Trophoblast cell (in vitro differentiated cells and primary cell): ENCODE measurements around the gene PITRM1.

Experiments
- DNase-seq, 2 donors: peaks; one replicate each; pipeline ENCODE4 v3.0.0-alpha.2; 2016
- H2AFZ ChIP-seq: 2 replicates; pipeline ENCODE4 v1.6.1; 2013; ENCODE audit warnings: low read length, moderate library complexity, mild to moderate bottlenecking; ENCODE audit not compliant: insufficient read depth, poor library complexity
- H2AK5ac ChIP-seq: 2 replicates; pipeline ENCODE4 v1.6.1; 2013; ENCODE audit warnings: mild to moderate bottlenecking, low read length
- H2BK120ac ChIP-seq: 2 replicates; pipeline ENCODE4 v1.6.1; 2013; ENCODE audit warnings: low read length, mild to moderate bottlenecking, moderate library complexity; ENCODE audit not compliant: insufficient read depth, poor library complexity
- H2BK12ac ChIP-seq: 2 replicates; pipeline ENCODE4 v1.6.1; 2013; ENCODE audit warnings: mild to moderate bottlenecking, low read length, moderate library complexity
- H2BK5ac ChIP-seq: 2 replicates; pipeline ENCODE4 v1.6.1; 2013; ENCODE audit warnings: low read length, low read depth, moderate library complexity, mild to moderate bottlenecking; ENCODE audit not compliant: poor library complexity
- H3K14ac ChIP-seq: 2 replicates; pipeline ENCODE4 v1.6.1; 2013; ENCODE audit warnings: mild to moderate bottlenecking, low read length
- H3K18ac ChIP-seq: 2 replicates; pipeline ENCODE4 v1.6.1; 2013; ENCODE audit warnings: mild to moderate bottlenecking, low read length
- H3K23ac ChIP-seq: 2 replicates; pipeline ENCODE4 v1.6.1; 2013; ENCODE audit warnings: low read length
- H3K27ac ChIP-seq: 2 replicates; pipeline ENCODE4 v1.5.1; 2013; ENCODE audit warnings: low read depth, mild to moderate bottlenecking, inconsistent platforms, low read length, moderate library complexity
- H3K27me3 ChIP-seq: 2 replicates; pipeline ENCODE4 v1.6.1; 2013; ENCODE audit warnings: inconsistent platforms, mild to moderate bottlenecking, low read length, moderate library complexity; ENCODE audit not compliant: insufficient read depth
- H3K36me3 ChIP-seq, 2 experiments: 1 replicate in 1 of 2; 2 replicates in 1 of 2; pipeline ENCODE4 v1.6.1; 2013; ENCODE audit warnings: low read length in 2 of 2, mild to moderate bottlenecking in 2 of 2, moderate library complexity in 1 of 2; ENCODE audit not compliant: insufficient read depth in 2 of 2, control insufficient read depth in 1 of 2
- H3K4ac ChIP-seq: 2 replicates; pipeline ENCODE4 v1.6.1; 2013; ENCODE audit warnings: low read depth, mild to moderate bottlenecking, low read length, moderate library complexity
- H3K4me1 ChIP-seq, 2 experiments: 1 replicate in 1 of 2; 2 replicates in 1 of 2; pipeline ENCODE4 v1.6.1; 2013; ENCODE audit warnings: low read length in 2 of 2, mild to moderate bottlenecking in 2 of 2, moderate library complexity in 1 of 2; ENCODE audit not compliant: insufficient read depth in 2 of 2, control insufficient read depth in 1 of 2
- H3K4me2 ChIP-seq: 2 replicates; pipeline ENCODE4 v1.6.1; 2013; ENCODE audit warnings: inconsistent platforms, mild to moderate bottlenecking, low read length, moderate library complexity
- H3K4me3 ChIP-seq: 2 replicates; pipeline ENCODE4 v1.5.1; 2013; ENCODE audit warnings: mild to moderate bottlenecking, low read depth, low read length, inconsistent platforms
- H3K79me1 ChIP-seq: one replicate; pipeline ENCODE4 v1.6.1; 2013; ENCODE audit warnings: low read length
- H3K79me2 ChIP-seq: 2 replicates; pipeline ENCODE4 v1.6.1; 2013; ENCODE audit warnings: low read length, mild to moderate bottlenecking; ENCODE audit not compliant: control insufficient read depth, insufficient read depth, poor library complexity
- H3K9ac ChIP-seq: 2 replicates; pipeline ENCODE4 v1.6.1; 2013; ENCODE audit warnings: mild to moderate bottlenecking, low read length
- H3K9me3 ChIP-seq: 2 replicates; pipeline ENCODE4 v1.6.1; 2013; ENCODE audit warnings: low read depth, mild to moderate bottlenecking, control low read depth, inconsistent platforms, low read length; ENCODE audit not compliant: insufficient read depth
- H4K12ac ChIP-seq: 2 replicates; pipeline ENCODE4 v1.6.1; 2013; ENCODE audit warnings: low read depth, mild to moderate bottlenecking, low read length, moderate library complexity
- H4K8ac ChIP-seq: 2 replicates; pipeline ENCODE4 v1.6.1; 2013; ENCODE audit warnings: low read depth, mild to moderate bottlenecking, low read length, moderate library complexity
- H4K91ac ChIP-seq: one replicate; pipeline ENCODE4 v1.6.1; 2013; ENCODE audit warnings: low read depth, mild to moderate bottlenecking, low read length, moderate library complexity
- WGBS: extraction: QIAGEN DNeasy Blood & Tissue Kit; methylation state at CpG from one replicate; pipeline ENCODE4 v1.1.7; 2013; ENCODE audit warnings: missing lambda C conversion rate; ENCODE audit not compliant: insufficient read length, insufficient coverage; ENCODE audit errors: extremely low coverage; 5-methylcytosine and 5-hydroxymethylcytosine counted together

Gene PITRM1

DNA sequence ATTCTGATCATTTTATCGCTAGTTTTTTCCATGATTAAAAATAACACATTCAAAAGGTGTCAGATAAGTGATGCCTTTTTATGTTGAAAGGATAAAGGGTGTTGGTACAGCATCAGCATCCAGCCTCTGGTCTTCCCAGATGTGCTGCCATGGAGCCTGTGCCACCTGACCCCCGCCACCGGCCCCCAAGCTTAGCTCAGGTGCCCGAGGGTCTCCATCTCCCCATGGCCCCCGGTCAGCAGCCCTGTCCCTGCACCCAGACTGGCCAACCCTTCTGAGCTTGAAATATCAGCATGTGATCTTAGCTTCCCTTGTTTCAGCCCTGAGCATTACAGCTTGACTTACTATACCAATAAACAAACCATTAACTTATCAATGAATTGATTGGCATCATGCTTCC lies 80.7 kb downstream of the PITRM1 start:
- Histone ChIP-seq H3K23ac (no peak overlapping the region), H3K9ac (no peak overlapping the region), H3K4me2 (no peak overlapping the region), H2BK5ac (peak overlapping the region; percentile 64), H3K18ac (peak overlapping the region; percentile 34), H4K12ac (no peak overlapping the region), H4K8ac (peak overlapping the region; percentile 2), H3K4me1 (peaks cover 41 to 49% of the 10 kb centered on the region in 2 experiments), H3K9me3 (no peaks in the 10 kb centered on the region), H3K27ac (peak overlapping the region; percentile 24), H3K14ac (peak overlapping the region; percentile 53), H3K4ac (peak overlapping the region; percentile 18), H2BK12ac (peak overlapping the region; percentile 4), H3K27me3 (no peaks in the 10 kb centered on the region), H3K79me2 (peaks cover 14% of the 10 kb centered on the region), H2BK120ac (no peak overlapping the region), H3K36me3 (peaks cover 6 to 7% of the 10 kb centered on the region in 2 experiments), H4K91ac (peak overlapping the region; percentile 29), H3K4me3 (no peak overlapping the region), H2AK5ac (no peak overlapping the region), H3K79me1 (peaks cover 37% of the 10 kb centered on the region), H2AFZ (no peak overlapping the region)
- WGBS, result no CpG with 5 or more reads among the region's 5 CpGs
- no peak for DNase-seq

DNA sequence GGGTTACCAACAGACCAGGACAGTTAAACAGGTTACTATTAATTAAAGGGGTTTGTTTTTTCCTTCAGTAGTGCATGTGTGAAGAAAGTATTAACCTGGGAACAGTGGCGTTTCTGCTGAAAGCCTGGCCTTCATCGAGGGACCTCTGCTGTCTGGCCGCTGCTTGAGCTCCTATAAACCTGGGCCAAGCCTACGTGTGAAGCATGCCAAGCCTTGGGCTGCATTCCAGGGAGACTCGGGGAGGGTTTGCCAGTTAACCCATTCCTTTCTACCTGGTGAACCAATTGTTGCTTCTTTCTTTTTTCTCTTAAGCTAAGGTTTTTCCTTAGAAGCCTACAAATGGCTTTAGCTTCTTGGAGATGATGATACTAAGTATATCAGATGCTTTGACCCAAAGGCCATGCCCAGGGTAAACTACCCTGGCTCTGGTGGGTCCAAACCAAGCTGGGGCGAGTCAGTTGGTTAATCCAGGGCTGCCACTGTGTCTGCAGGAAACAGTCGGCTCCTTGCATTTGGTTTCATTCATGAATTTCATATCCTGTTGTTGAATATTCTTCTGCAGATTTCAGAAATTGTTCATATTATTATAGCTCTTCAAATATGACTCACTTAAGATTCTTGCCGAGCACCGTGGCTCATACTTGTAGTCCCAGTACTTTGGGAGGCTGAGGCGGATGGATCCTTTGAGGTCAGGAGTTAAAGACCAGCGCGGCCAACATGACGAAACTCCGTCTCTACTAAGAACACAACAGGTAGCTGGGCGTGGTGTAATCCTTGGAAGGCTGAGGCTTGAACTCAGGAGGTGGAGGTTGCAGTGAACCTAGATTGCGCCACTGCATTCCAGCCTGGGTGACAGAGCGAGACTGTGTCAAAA lies 81.4 kb downstream of the PITRM1 start:
- H3K4me2 ChIP-seq, result peak overlapping the region; percentile 14
- H3K4ac ChIP-seq, result peak overlapping the region; percentile 66
- H3K36me3 ChIP-seq, result peaks cover 10 to 13% of the 10 kb centered on the region in 2 experiments
- no peak overlapping the region for H3K4me3 ChIP-seq
- H2AK5ac ChIP-seq, result peak overlapping the region; percentile 36
- peak overlapping the region; percentile 64 for H3K27ac ChIP-seq
- no peaks in the 10 kb centered on the region for H3K27me3 ChIP-seq
- H2BK5ac ChIP-seq, result peak overlapping the region; percentile 45
- peak overlapping the region; percentile 22 for H3K18ac ChIP-seq
- H4K12ac ChIP-seq, result no peak overlapping the region
- H2AFZ ChIP-seq, result no peak overlapping the region
- H3K79me2 ChIP-seq, result peaks cover 12% of the 10 kb centered on the region
- peaks cover 33% of the 10 kb centered on the region for H3K79me1 ChIP-seq
- H4K8ac ChIP-seq, result peak overlapping the region; percentile 41
- no peak overlapping the region for H3K9ac ChIP-seq
- H3K9me3 ChIP-seq, result no peaks in the 10 kb centered on the region
- peak overlapping the region; percentile 42 for H3K14ac ChIP-seq
- no peak overlapping the region for H3K23ac ChIP-seq
- WGBS, result no CpG with 5 or more reads among the region's 17 CpGs
- H2BK12ac ChIP-seq, result peak overlapping the region; percentile 73
- H3K4me1 ChIP-seq, result peaks cover 43 to 52% of the 10 kb centered on the region in 2 experiments
- H2BK120ac ChIP-seq, result peak overlapping the region; percentile 51
- DNase-seq, result peak; percentile 97 to 98
- peak overlapping the region; percentile 59 for H4K91ac ChIP-seq

DNA sequence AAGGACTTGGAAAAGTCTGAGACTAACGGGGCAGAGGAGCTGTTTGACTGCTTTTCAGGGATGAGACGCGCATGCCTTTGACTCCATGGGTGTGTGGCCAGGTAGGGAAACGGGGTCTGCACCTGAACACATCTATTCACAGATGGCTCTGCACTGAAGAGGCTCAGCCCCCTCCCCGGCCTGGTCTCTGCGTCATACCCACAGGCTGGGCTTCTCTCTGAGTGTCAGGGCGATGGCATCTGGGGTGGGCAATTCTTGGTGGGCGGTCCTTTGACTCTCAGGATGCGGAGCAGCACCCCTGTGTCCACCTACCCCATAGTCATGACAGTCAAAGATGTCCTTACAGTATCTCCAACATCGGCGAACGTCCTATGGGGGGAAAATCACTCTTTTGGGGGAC lies 82.2 kb downstream of the PITRM1 start:
- Histone ChIP-seq H3K9ac (no peak overlapping the region), H3K27me3 (no peaks in the 10 kb centered on the region), H3K14ac (peak overlapping the region; percentile 1), H4K12ac (no peak overlapping the region), H2BK12ac (peak overlapping the region; percentile 5), H3K27ac (peak overlapping the region; percentile 59), H3K36me3 (peaks cover 13 to 17% of the 10 kb centered on the region in 2 experiments), H4K8ac (peak overlapping the region; percentile 14), H3K23ac (no peak overlapping the region), H2AK5ac (peak overlapping the region; percentile 1), H2AFZ (no peak overlapping the region), H3K4ac (peak overlapping the region; percentile 74), H3K9me3 (no peaks in the 10 kb centered on the region), H3K79me1 (peaks cover 28% of the 10 kb centered on the region), H3K18ac (peak overlapping the region; percentile 45), H3K4me1 (peaks cover 46 to 55% of the 10 kb centered on the region in 2 experiments), H3K4me2 (no peak overlapping the region), H3K79me2 (peaks cover 10% of the 10 kb centered on the region), H2BK5ac (peak overlapping the region; percentile 0), H3K4me3 (no peak overlapping the region), H2BK120ac (peak overlapping the region; percentile 4), H4K91ac (peak overlapping the region; percentile 71)
- DNase-seq, result no peak
- no CpG with 5 or more reads among the region's 12 CpGs for WGBS
